DOHH2 (cell line): ENCODE measurements around the gene FCHSD2.
"Not testable (repeated sequence)": the region's sequence is repeated elsewhere in the genome, so short reads cannot be mapped to it uniquely, and the experiment has no call there.

Experiments used
- H3F3A ChIP-seq: fragments of 200-600 bp; sonication (generic), shearing (Covaris generic); 2 replicates; pipeline ENCODE4 v1.6.0; 2016; ENCODE audit warnings: antibody characterized with exemption, mild to moderate bottlenecking; ENCODE audit not compliant: control insufficient read depth, insufficient read depth
- H3K27ac ChIP-seq: fragments of 200-600 bp; sonication (generic); 2 replicates; pipeline ENCODE4 v1.5.1; 2014; ENCODE audit warnings: low read depth, mild to moderate bottlenecking, low read length, moderate library complexity
- H3K27me3 ChIP-seq: fragments of 200-600 bp; sonication (generic); 2 replicates; pipeline ENCODE4 v1.6.1; 2014; ENCODE audit warnings: mild to moderate bottlenecking, low read length, mixed read lengths; ENCODE audit not compliant: control insufficient read depth
- H3K36me3 ChIP-seq: fragments of 200-600 bp; sonication (generic); 2 replicates; pipeline ENCODE4 v1.6.1; 2014; ENCODE audit warnings: mild to moderate bottlenecking, low read length, moderate library complexity, mixed read lengths; ENCODE audit not compliant: control insufficient read depth
- H3K4me1 ChIP-seq: fragments of 200-600 bp; sonication (generic); 2 replicates; pipeline ENCODE4 v1.6.1; 2014; ENCODE audit warnings: mild to moderate bottlenecking, low read length, mixed read lengths; ENCODE audit not compliant: control insufficient read depth
- H3K4me2 ChIP-seq: fragments of 200-600 bp; sonication (generic); 2 replicates; pipeline ENCODE4 v1.6.0; 2014; ENCODE audit warnings: mild to moderate bottlenecking, low read length, moderate library complexity
- H3K4me3 ChIP-seq: fragments of 200-600 bp; sonication (generic); 2 replicates; pipeline ENCODE4 v1.5.1; 2014; ENCODE audit warnings: mild to moderate bottlenecking, low read length, mixed read lengths
- H3K79me2 ChIP-seq: fragments of 200-600 bp; sonication (generic); 2 replicates; pipeline ENCODE4 v1.6.1; 2014; ENCODE audit warnings: mild to moderate bottlenecking, low read length, mixed read lengths; ENCODE audit not compliant: control insufficient read depth
- H3K9me2 ChIP-seq: fragments of 200-600 bp; sonication (generic); replicated peaks from 2 replicates; pipeline ENCODE4 v1.6.1; 2014; ENCODE audit warnings: mild to moderate bottlenecking, low read length, mixed read lengths; ENCODE audit not compliant: control insufficient read depth
- H3K9me3 ChIP-seq: fragments of 200-600 bp; sonication (generic); 2 replicates; pipeline ENCODE4 v1.6.1; 2014; ENCODE audit warnings: antibody characterized with exemption, low read length, mixed read lengths; ENCODE audit not compliant: control insufficient read depth, insufficient read depth
- H4K20me1 ChIP-seq: fragments of 200-600 bp; sonication (generic); 2 replicates; pipeline ENCODE4 v1.6.0; 2014; ENCODE audit warnings: low read depth, mild to moderate bottlenecking, antibody characterized with exemption, low read length, moderate library complexity; ENCODE audit not compliant: control insufficient read depth, insufficient read depth
- CTCF ChIP-seq: fragments of 200-600 bp; sonication (generic); IDR thresholded peaks from one replicate; pipeline ENCODE4 v1.5.1; 2014; ENCODE audit warnings: antibody characterized with exemption, mild to moderate bottlenecking, low read depth, low read length; ENCODE audit not compliant: poor library complexity, severe bottlenecking
- EZH2phosphoT487 ChIP-seq: fragments of 200-600 bp; sonication (generic); IDR thresholded peaks from 2 replicates; pipeline ENCODE4 v1.6.1; 2017; ENCODE audit warnings: borderline replicate concordance, mild to moderate bottlenecking, antibody characterized with exemption, low read length, moderate library complexity, mixed read lengths

The FCHSD2 gene

GRCh38 chr11:72863091-72863490 lies 279.0 kb downstream of the FCHSD2 start:
- TF ChIP-seq EZH2phosphoT487 (no peak), CTCF (no peak)
- Histone ChIP-seq H3K4me3 (no peak overlapping the region), H3K27me3 (no peaks in the 10 kb centered on the region), H3K4me1 (no peaks in the 10 kb centered on the region), H3K27ac (no peak overlapping the region), H3K9me3 (no peaks in the 10 kb centered on the region), H3K79me2 (peaks cover 4% of the 10 kb centered on the region), H3K36me3 (peaks cover 86% of the 10 kb centered on the region), H3F3A (no peaks in the 10 kb centered on the region; the same call in 1 of the 2 replicates), H4K20me1 (no peaks in the 10 kb centered on the region), H3K4me2 (no peak overlapping the region), H3K9me2 (no peaks in the 10 kb centered on the region)

GRCh38 chr11:72860592-72860991 lies 281.5 kb downstream of the FCHSD2 start:
- TF ChIP-seq EZH2phosphoT487: no peak
- TF ChIP-seq CTCF: no peak
- H4K20me1 ChIP-seq: no peaks in the 10 kb centered on the region

GRCh38 chr11:72860010-72860409 lies 282.1 kb downstream of the FCHSD2 start:
- Histone ChIP-seq H3K9me3 (no peaks in the 10 kb centered on the region), H3K4me2 (no peak overlapping the region), H3K4me3 (no peak overlapping the region), H3K27me3 (no peaks in the 10 kb centered on the region), H4K20me1 (no peaks in the 10 kb centered on the region), H3K79me2 (peaks cover 8% of the 10 kb centered on the region), H3K27ac (no peak overlapping the region), H3F3A (peaks cover 7% of the 10 kb centered on the region), H3K36me3 (peaks cover 73% of the 10 kb centered on the region), H3K9me2 (no peaks in the 10 kb centered on the region), H3K4me1 (no peaks in the 10 kb centered on the region)
- no peak for TF ChIP-seq EZH2phosphoT487
- TF ChIP-seq CTCF: no peak

More at GRCh38 chr11:72860592-72860991, 281.5 kb downstream of the FCHSD2 start:
- Histone ChIP-seq H3K79me2 (peaks cover 8% of the 10 kb centered on the region), H3K27ac (no peak overlapping the region), H3F3A (peaks cover 7% of the 10 kb centered on the region), H3K4me3 (no peak overlapping the region), H3K9me2 (no peaks in the 10 kb centered on the region), H3K9me3 (no peaks in the 10 kb centered on the region), H3K4me2 (no peak overlapping the region), H3K36me3 (peaks cover 79% of the 10 kb centered on the region), H3K4me1 (no peaks in the 10 kb centered on the region), H3K27me3 (no peaks in the 10 kb centered on the region)

GRCh38 chr11:72859126-72859525 lies 283.0 kb downstream of the FCHSD2 start:
- Histone ChIP-seq H3K9me2 (no peaks in the 10 kb centered on the region), H3K79me2 (peaks cover 11% of the 10 kb centered on the region), H3K9me3 (no peaks in the 10 kb centered on the region), H3F3A (peaks cover 7% of the 10 kb centered on the region), H3K4me3 (no peak overlapping the region), H3K4me2 (no peak overlapping the region), H3K27ac (no peak overlapping the region), H3K27me3 (no peaks in the 10 kb centered on the region), H3K36me3 (peaks cover 69% of the 10 kb centered on the region), H4K20me1 (no peaks in the 10 kb centered on the region), H3K4me1 (no peaks in the 10 kb centered on the region; the same call in 1 of the 2 replicates)
- no peak for TF ChIP-seq CTCF
- no peak for TF ChIP-seq EZH2phosphoT487

- H3K4me2 ChIP-seq, H3K9me3 ChIP-seq, H3F3A ChIP-seq, H3K4me1 ChIP-seq, H3K27me3 ChIP-seq, H3K4me3 ChIP-seq, H3K27ac ChIP-seq, H3K9me2 ChIP-seq, H4K20me1 ChIP-seq: not testable (repeated sequence)
- Histone ChIP-seq H3K36me3 (peaks cover 68% of the 10 kb centered on the region), H3K79me2 (peaks cover 11% of the 10 kb centered on the region)
Measured at GRCh38 chr11:72858267-72858666, 283.9 kb downstream of the FCHSD2 start.
